DND-41 (cell line): Measurements from ENCODE around the gene CC2D2A.

Experiments used
- CTCF ChIP-seq: IDR thresholded peaks from 2 replicates; pipeline ENCODE4 v1.5.1; 2012; ENCODE audit warnings: borderline replicate concordance, low read length, moderate library complexity, mild to moderate bottlenecking; ENCODE audit not compliant: poor library complexity, severe bottlenecking; ENCODE audit errors: extremely low read depth
- EZH2 ChIP-seq: IDR thresholded peaks from 3 replicates; pipeline ENCODE4 v1.6.1; 2012; ENCODE audit warnings: borderline replicate concordance, low read depth, mild to moderate bottlenecking, moderate library complexity, low read length, inconsistent platforms; ENCODE audit not compliant: severe bottlenecking

DNA sequence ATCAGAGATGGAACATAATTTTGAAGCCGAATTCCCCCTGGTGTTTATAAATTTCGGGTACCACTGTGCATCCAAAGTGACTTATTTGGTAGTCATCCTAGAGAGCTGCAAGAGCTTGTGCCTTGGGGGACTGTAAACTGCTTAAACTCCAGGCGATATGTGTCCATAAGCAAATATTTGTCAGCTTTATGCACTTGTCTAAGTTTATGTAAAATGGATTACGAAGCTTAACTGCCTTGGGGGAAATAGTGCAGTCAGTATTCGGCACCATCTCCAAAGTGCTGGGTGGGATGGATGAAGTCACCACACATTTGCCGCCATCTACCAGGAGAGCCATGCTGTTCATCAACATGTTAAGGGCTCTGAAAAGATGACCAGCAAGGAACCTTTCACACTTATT, 65.9 kb downstream of the CC2D2A start:
- no peak for TF ChIP-seq CTCF
- no peak for TF ChIP-seq EZH2
